ENCODE results near the gene UBAC1. TPM values are rescaled to one million over a fixed set of nuclear protein-coding genes. Genes with fewer than 3 reads are reported as not detected.

Gene UBAC1
- total RNA-seq, 2 experiments from 2014 or later = 16.4 to 19.6 TPM

DNA sequence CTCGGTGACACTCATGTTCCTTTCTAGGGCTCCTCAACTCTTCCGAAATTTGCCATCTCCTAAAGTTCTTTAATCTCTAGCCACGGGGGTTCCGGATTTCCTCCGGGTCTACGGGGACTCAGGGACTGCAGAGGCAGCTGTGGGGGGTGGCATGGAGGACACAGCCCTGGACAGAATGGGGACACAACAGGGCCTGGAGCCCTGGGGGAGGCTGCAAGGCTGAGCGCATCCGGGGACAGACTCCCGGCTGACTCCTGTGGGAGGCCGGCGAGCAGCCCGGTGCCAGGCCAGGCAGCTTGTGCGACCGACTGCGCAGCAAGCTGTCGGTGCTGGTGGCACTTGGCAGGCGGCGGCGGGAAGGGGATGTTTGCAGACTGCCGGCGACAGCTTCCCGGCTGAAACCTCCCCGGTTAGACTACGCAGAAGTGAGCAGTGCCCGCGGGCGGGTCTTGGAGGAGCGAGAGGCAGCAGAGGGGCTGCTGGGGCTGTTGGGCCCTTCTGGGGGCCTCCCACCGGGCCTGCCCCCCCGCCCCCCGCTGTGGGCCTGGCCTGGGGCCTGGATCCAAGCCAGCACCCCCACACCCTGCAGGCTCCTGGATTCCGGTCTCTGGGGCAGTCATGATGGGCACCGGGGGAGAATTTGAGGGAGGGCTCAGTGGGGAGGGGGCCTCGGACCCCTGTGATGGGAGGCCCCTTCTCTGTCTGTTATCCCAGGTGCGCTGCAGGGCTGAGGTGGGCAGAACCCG, 28.7 kb upstream of the UBAC1 start:
- Histone ChIP-seq H3K27me3 (ENCODE audit: control insufficient read depth in 1 of 2, insufficient read depth in 2 of 2, low read length in 2 of 2) (no peaks in the 10 kb centered on the region), H3K4me1 (ENCODE audit: insufficient read depth, low read length) (peaks cover 48% of the 10 kb centered on the region), H3K27ac (ENCODE audit: low read depth in 1 of 2, low read length in 2 of 2) (no peak overlapping the region), H3K4me3 (ENCODE audit: low read length) (peak overlapping the region; percentile 42), H3K36me3 (ENCODE audit: insufficient read depth, low read length) (no peaks in the 10 kb centered on the region), H3K9me3 (ENCODE audit: control insufficient read depth in 1 of 2, insufficient read depth in 1 of 2, low read length in 2 of 2) (peaks cover 0 to 5% of the 10 kb centered on the region in 2 experiments)
- CTCF ChIA-PET = no interaction called here
- peak overlapping the region; percentile 47 for H3K27ac Mint-ChIP-seq
- H3K4me3 Mint-ChIP-seq = peak overlapping the region; percentile 25
- intact Hi-C loops (cut with DNase I, micrococcal nuclease) = no loop called here
- H3K4me1 Mint-ChIP-seq (ENCODE audit: low read depth) = peaks cover 23% of the 10 kb centered on the region
- TF ChIP-seq, protein P1, sequence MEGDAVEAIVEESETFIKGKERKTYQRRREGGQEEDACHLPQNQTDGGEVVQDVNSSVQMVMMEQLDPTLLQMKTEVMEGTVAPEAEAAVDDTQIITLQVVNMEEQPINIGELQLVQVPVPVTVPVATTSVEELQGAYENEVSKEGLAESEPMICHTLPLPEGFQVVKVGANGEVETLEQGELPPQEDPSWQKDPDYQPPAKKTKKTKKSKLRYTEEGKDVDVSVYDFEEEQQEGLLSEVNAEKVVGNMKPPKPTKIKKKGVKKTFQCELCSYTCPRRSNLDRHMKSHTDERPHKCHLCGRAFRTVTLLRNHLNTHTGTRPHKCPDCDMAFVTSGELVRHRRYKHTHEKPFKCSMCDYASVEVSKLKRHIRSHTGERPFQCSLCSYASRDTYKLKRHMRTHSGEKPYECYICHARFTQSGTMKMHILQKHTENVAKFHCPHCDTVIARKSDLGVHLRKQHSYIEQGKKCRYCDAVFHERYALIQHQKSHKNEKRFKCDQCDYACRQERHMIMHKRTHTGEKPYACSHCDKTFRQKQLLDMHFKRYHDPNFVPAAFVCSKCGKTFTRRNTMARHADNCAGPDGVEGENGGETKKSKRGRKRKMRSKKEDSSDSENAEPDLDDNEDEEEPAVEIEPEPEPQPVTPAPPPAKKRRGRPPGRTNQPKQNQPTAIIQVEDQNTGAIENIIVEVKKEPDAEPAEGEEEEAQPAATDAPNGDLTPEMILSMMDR (IDR thresholded peaks at IDR 0.05) = no peak
- H3K36me3 Mint-ChIP-seq (ENCODE audit: low read depth) = no peaks in the 10 kb centered on the region
- POLR2A ChIA-PET = interaction anchor here (0.8 to 1.5 kb wide), 6 partner anchors 11 to 119 kb away, joined by 3 to 4 read pairs (median 4); partner anchors contain the start of gene CAMSAP1
- no peaks in the 10 kb centered on the region for H3K9me3 Mint-ChIP-seq
- DNase-seq (peak; percentile 12 to 63 (median 36)), ATAC-seq (ENCODE audit: poor library complexity) (peak; percentile 64)
- H3K27me3 Mint-ChIP-seq = no peaks in the 10 kb centered on the region

DNA sequence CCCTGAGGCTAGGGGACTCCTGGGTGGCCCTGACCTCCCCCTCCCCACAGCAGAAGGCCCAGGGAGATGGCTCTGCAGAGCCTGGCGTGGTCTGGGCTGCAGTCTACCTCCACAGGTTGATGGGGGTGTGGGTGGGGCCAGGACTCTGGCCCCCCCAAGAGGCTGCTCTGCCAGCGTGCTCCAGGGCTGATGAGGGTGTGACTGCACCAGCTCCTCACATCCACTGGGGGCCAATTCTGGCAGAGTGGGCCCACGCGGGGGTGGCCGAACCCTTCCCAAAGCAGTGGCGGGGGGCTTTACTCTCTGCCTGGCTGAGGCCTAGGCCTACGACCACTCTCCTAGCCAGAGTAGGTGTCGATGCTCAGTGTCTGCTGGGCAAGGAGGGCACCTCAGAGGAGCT, 28.0 kb upstream of the UBAC1 start:
- Histone ChIP-seq H3K27ac (ENCODE audit: low read depth in 1 of 2, low read length in 2 of 2) (no peak overlapping the region), H3K4me3 (ENCODE audit: low read length) (no peak overlapping the region), H3K4me1 (ENCODE audit: insufficient read depth, low read length) (peaks cover 44% of the 10 kb centered on the region), H3K36me3 (ENCODE audit: insufficient read depth, low read length) (no peaks in the 10 kb centered on the region), H3K27me3 (ENCODE audit: control insufficient read depth in 1 of 2, insufficient read depth in 2 of 2, low read length in 2 of 2) (no peaks in the 10 kb centered on the region), H3K9me3 (ENCODE audit: control insufficient read depth in 1 of 2, insufficient read depth in 1 of 2, low read length in 2 of 2) (peaks cover 0 to 5% of the 10 kb centered on the region in 2 experiments)
- DNase-seq (no peak), ATAC-seq (ENCODE audit: poor library complexity) (no peak)
- TF ChIP-seq, protein P1 (IDR thresholded peaks at IDR 0.05) = no peak
- ChIA-PET POLR2A (interaction anchor here (1.0 to 1.4 kb wide), 2 partner anchors 10 to 21 kb away, joined by 3 to 4 read pairs; no protein-coding TSS in a partner anchor), CTCF (no interaction called here)
- peak overlapping the region; percentile 25 for H3K4me3 Mint-ChIP-seq
- H3K9me3 Mint-ChIP-seq = no peaks in the 10 kb centered on the region
- peaks cover 23% of the 10 kb centered on the region for H3K4me1 Mint-ChIP-seq (ENCODE audit: low read depth)
- H3K36me3 Mint-ChIP-seq (ENCODE audit: low read depth) = no peaks in the 10 kb centered on the region
- intact Hi-C loops (cut with DNase I, micrococcal nuclease) = no loop called here
- H3K27me3 Mint-ChIP-seq = no peaks in the 10 kb centered on the region
- no peak overlapping the region for H3K27ac Mint-ChIP-seq

DNA sequence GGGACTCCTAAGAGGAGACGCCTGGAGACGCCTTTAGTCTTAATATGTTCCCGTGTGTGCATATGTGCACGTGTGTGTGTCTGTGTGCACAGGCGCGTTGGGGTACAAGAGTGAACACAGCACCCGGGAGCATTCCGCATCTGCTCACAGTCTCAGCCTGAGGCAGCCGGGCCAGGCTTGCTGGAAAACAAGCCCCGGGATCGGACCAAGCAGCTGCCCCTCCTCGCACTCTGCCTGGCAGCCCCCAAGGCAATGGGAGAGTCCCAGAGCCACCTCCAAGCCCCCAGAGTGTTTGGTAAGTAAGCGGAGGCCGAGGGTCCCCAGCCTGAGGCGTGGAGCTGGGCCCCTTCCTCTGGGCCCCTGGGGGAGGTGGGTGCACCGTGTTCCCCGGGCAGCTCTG, 27.3 kb upstream of the UBAC1 start:
- peaks cover 44% of the 10 kb centered on the region for H3K4me1 ChIP-seq (ENCODE audit: insufficient read depth, low read length)
- POLR2A ChIA-PET = no interaction called here
- CTCF ChIA-PET = no interaction called here
- H3K4me3 ChIP-seq (ENCODE audit: low read length) = no peak overlapping the region
- H3K4me3 Mint-ChIP-seq = no peak overlapping the region
- H3K27me3 ChIP-seq (ENCODE audit: control insufficient read depth in 1 of 2, insufficient read depth in 2 of 2, low read length in 2 of 2) = no peaks in the 10 kb centered on the region
- intact Hi-C loops (cut with DNase I, micrococcal nuclease) = no loop called here
- TF ChIP-seq, protein P1 (IDR thresholded peaks at IDR 0.05) = no peak
- no peak for ATAC-seq (ENCODE audit: poor library complexity)
- peaks cover 0 to 5% of the 10 kb centered on the region in 2 experiments for H3K9me3 ChIP-seq (ENCODE audit: control insufficient read depth in 1 of 2, insufficient read depth in 1 of 2, low read length in 2 of 2)
- DNase-seq = no peak
- H3K27ac Mint-ChIP-seq = no peak overlapping the region
- H3K27me3 Mint-ChIP-seq = no peaks in the 10 kb centered on the region
- H3K27ac ChIP-seq (ENCODE audit: low read depth in 1 of 2, low read length in 2 of 2) = no peak overlapping the region
- no peaks in the 10 kb centered on the region for H3K9me3 Mint-ChIP-seq
- H3K36me3 Mint-ChIP-seq (ENCODE audit: low read depth) = no peaks in the 10 kb centered on the region
- no peaks in the 10 kb centered on the region for H3K36me3 ChIP-seq (ENCODE audit: insufficient read depth, low read length)
- peaks cover 23% of the 10 kb centered on the region for H3K4me1 Mint-ChIP-seq (ENCODE audit: low read depth)
